ENCODE data around the gene NUTM2G.
"Not testable (repeated sequence)": the region's sequence is repeated elsewhere in the genome, so short reads cannot be mapped to it uniquely, and the experiment has no call there.

- TF ChIP-seq CTCF, POLR2A (IDR thresholded peaks at IDR 0.05): not testable (repeated sequence)
Observed at GRCh38 chr9:96900010-96900409, 28.6 kb upstream of the NUTM2G start.
